ENCODE measurements around the gene ZNF155. TPM values are rescaled to one million over a fixed set of nuclear protein-coding genes. Genes with fewer than 3 reads are reported as not detected.

ZNF155 gene
- total RNA-seq, 1 experiment from 2014 or later: 10.2 TPM

DNA sequence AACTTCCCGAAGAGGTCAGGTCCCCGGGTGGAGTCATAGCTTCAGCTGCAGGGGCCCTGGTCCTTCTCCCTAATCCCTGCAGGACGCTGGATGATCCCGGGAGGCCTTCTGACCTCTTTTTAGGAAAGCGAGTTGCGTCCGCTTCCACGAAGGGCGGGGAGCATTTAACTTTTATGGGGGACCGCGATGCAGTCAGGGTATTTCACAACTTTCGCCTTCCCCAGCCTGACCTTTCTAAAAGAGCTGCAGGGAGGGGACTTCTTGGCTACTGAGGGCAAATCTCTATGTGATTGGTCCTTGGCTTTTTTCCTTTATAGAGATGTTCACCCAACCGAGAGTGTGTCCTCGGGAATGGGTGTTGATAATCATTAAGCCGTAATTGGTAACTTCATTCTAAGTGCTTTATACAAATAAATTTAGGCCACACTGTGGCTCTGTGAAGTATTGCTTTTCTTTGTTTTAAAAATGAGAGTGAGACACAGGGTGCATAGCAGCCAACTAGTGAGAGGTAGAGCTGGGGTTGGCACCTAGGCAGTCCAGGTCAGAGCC lies 19.5 kb downstream of the ZNF155 start:
- DNase-seq (ENCODE audit: low read depth): peak; percentile 11

DNA sequence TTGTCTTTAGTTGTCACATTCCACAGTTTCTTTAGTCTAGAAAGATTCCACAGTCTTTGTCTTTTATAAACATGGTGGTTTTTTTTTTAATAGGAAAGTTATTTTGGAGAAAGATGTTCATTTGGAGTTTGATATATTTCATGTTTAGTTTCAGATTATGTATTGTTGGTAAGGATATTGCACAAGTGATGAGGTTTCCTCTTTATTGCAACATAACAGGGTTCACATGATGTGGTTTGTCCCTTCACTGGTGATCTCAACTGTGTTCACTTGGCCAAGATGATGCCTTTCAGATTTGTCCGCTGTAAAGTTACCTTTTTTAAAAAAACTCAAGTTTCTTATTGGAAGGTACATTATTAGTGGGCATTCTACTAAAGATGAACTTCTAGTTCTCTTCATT lies 22.0 kb downstream of the ZNF155 start:
- DNase-seq (ENCODE audit: low read depth): no peak

DNA sequence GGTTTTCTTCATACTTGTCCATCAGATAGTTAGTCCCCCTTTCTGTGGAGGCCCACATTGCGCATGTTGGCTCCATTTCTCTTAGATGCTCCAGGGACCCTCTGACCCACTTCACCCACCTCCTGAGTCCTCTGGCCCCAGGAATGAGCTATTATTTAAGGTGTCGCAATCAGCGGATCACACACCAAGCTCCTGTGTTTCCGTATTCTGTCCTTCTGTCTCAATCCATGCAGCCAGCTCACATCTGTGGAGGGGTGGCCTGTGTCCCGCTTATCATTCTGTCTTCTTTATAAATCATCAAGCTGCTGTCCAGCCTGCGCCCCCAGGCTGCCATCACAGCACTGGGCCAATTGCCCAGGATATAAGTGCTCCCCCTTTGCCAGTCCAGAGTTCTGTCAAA lies 23.5 kb downstream of the ZNF155 start:
- no peak for DNase-seq (ENCODE audit: low read depth)

GRCh38 chr19:44010468-44010867 lies 26.5 kb downstream of the ZNF155 start:
- no peak for DNase-seq (ENCODE audit: low read depth)

- DNase-seq (ENCODE audit: low read depth): no peak
Measured at GRCh38 chr19:44019498-44019897, 35.5 kb downstream of the ZNF155 start.

DNA sequence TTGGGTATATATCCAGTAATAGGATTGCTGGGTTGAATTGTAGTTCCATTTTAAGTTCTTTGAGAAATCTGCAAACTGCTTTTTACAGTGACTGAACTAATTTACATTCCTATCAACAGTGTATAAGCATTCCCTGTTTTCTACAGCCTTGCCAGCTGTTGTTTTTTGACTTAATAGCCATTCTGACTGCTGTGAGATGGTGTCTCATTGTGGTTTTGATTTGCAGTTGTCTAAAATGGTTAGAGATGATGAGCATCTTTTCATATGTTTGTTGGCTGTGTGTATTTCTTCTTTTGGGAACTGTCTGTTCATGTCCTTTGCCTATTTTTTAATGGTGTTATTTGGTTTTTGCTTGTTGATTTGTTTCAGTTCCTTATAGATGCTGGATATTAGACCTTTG lies 37.2 kb downstream of the ZNF155 start:
- no peak for DNase-seq (ENCODE audit: low read depth)

DNA sequence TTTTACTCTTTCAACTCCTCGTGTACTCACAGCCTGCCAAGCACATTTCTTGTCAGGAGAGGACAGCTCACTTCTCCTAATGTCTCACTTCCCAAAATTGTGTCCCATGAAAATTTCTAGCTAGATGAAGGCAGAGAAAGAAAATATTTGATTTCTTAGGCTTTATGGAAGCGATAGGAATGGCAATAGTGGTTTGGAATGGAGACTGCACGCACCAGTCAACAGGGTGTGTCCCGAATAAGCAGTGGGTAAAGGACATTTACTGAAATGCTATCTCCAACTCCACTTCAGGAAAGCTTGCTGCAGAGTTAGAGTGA lies 40.9 kb downstream of the ZNF155 start:
- DNase-seq (ENCODE audit: low read depth): no peak

DNA sequence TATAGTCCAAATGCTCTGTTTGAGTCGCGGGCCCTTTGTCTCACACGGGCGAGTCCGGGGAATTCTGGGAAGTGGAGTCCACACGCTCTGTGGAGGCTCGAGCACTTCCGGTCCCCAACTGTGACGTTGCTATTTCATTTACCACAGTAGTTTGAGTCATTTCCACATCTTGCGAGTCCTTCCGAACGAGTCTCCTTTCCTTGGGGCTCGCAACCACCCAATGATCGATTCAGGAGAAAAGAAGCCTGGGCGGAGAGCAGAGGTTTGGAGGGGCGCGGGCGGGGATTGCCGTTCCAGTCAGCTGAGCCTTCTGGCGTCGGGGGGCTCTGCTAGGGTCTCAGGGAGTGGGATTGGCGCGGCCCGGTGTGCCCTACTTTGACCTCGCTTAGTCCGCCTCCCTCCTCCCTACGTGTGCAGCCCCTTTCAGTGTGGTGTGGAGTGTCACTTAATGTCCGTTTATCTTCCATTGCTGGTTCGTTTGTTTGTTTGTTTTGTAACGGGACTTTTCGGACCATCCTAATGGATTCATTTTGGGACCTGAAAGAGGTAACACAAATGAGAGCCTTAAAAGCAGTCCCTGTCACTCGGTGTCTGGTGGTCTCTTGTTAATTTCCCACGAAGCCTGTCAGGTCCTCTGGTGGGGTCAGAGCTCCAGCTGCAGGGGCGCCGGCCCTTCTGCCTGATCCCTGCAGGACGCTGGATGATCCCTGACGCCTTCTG lies 41.4 kb downstream of the ZNF155 start, which contains the start of gene ZNF222:
Gene ZNF222 (plus strand): TSS at position 163 of the 720 bp plus-strand sequence. CDS start 58 bp downstream, at position 221.
- DNase-seq (ENCODE audit: low read depth): peak; percentile 92

- DNase-seq (ENCODE audit: low read depth): no peak
Measured at GRCh38 chr19:44026622-44027021, 42.6 kb downstream of the ZNF155 start.

DNA sequence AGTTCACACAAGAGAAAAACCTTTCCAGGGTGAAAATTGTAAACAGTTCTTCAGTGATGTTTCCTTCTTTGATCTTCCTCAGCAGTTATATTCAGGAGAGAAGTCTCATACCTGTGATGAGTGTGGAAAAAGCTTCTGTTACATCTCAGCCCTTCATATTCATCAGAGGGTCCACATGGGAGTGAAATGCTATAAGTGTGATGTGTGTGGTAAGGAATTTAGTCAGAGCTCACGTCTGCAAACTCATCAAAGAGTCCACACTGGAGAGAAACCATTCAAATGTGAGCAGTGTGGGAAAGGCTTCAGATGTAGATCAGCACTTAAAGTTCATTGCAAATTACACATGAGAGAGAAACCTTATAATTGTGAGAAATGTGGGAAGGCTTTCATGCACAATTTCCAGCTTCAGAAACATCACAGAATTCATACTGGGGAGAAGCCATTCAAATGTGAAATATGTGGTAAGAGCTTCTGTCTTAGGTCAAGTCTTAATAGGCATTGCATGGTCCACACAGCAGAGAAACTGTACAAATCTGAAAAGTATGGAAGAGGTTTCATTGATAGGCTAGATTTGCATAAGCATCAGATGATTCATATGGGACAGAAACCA lies 48.1 kb downstream of the ZNF155 start:
- no peak for DNase-seq (ENCODE audit: low read depth)

- DNase-seq (ENCODE audit: low read depth): no peak
Measured at GRCh38 chr19:44042147-44042546, 58.2 kb downstream of the ZNF155 start.

Other genes with a start within 250 kb of the ZNF155 start
- gene SMG9, start 229.2 kb upstream of the ZNF155 start, total RNA-seq (2014; rRNA removed; shearing (Covaris generic)): 16.0 and 24.0 TPM in 2 replicates
- 20.6 and 30.3 TPM in 2 replicates for gene KCNN4, start 203.2 kb upstream of the ZNF155 start, total RNA-seq (2014; rRNA removed; shearing (Covaris generic))
- gene LYPD5, start 181.7 kb upstream of the ZNF155 start, total RNA-seq (2014; rRNA removed; shearing (Covaris generic)): 2.1 and 5.5 TPM in 2 replicates
- gene ZNF283, start 156.9 kb upstream of the ZNF155 start, total RNA-seq (2014; rRNA removed; shearing (Covaris generic)): 4.2 and 5.6 TPM in 2 replicates
- 1.7 and 2.0 TPM in 2 replicates for gene ZNF404, start 100.2 kb upstream of the ZNF155 start, total RNA-seq (2014; rRNA removed; shearing (Covaris generic))
- gene ZNF45, start 48.9 kb upstream of the ZNF155 start, total RNA-seq (2014; rRNA removed; shearing (Covaris generic)): 11.2 and 18.8 TPM in 2 replicates
- gene ZNF221, start 33.0 kb upstream of the ZNF155 start, total RNA-seq (2014; rRNA removed; shearing (Covaris generic)): 3.6 and 7.2 TPM in 2 replicates
- gene ZNF230, start 18.8 kb downstream of the ZNF155 start, total RNA-seq (2014; rRNA removed; shearing (Covaris generic)): 4.3 and 9.2 TPM in 2 replicates
- 6.1 and 10.8 TPM in 2 replicates for gene ZNF222, start 41.2 kb downstream of the ZNF155 start, total RNA-seq (2014; rRNA removed; shearing (Covaris generic))
- gene ZNF223, start 67.8 kb downstream of the ZNF155 start, total RNA-seq (2014; rRNA removed; shearing (Covaris generic)): 4.4 and 8.6 TPM in 2 replicates
- gene ZNF284, start 88.0 kb downstream of the ZNF155 start, total RNA-seq (2014; rRNA removed; shearing (Covaris generic)): 1.3 and 2.6 TPM in 2 replicates
- 12.4 and 14.3 TPM in 2 replicates for gene ZNF224, start 110.2 kb downstream of the ZNF155 start, total RNA-seq (2014; rRNA removed; shearing (Covaris generic))
- gene ZNF225, start 129.2 kb downstream of the ZNF155 start, total RNA-seq (2014; rRNA removed; shearing (Covaris generic)): 2.4 and 3.9 TPM in 2 replicates
- gene ZNF234, start 157.4 kb downstream of the ZNF155 start, total RNA-seq (2014; rRNA removed; shearing (Covaris generic)): 3.6 and 6.9 TPM in 2 replicates
- gene ZNF226, start 180.9 kb downstream of the ZNF155 start, total RNA-seq (2014; rRNA removed; shearing (Covaris generic)): 9.7 and 20.7 TPM in 2 replicates
- 17.9 and 20.6 TPM in 2 replicates for gene ZNF227, start 228.3 kb downstream of the ZNF155 start, total RNA-seq (2014; rRNA removed; shearing (Covaris generic))